IMR-90 (cell line): Measurements from ENCODE around the gene MKS1. TPM values are rescaled to one million over a fixed set of nuclear protein-coding genes. Genes with fewer than 3 reads are reported as not detected.

Source experiments
- ATAC-seq: fragments of 200-7000 bp; cut with Tn5 transposase; 2 replicates; pipeline ENCODE4 v1.9.1; 2020; ENCODE audit warnings: low read depth, mild to moderate bottlenecking, moderate library complexity
- BruUV-seq: library from RNA; stranded (reverse); fragments of 400-500 nt; replicated peaks from 2 replicates; lab custom pipeline; 2021; lab: Mats Ljungman, UMichigan
- CTCF ChIA-PET: fragments of 300-600 bp; formaldehyde crosslinking; extraction: SDS; loops from one replicate; lab custom pipeline; 2021; ENCODE audit warnings: antibody characterized with exemption; lab: Yijun Ruan, JAX
- POLR2A ChIA-PET: fragments of 300-600 bp; sonication (Branson Sonifier 250); formaldehyde crosslinking; loops from one replicate; lab custom pipeline; 2022; ENCODE audit warnings: antibody characterized with exemption; ENCODE audit not compliant: unreplicated experiment; lab: Charles Lee
- DNase-seq: peaks from one replicate; pipeline ENCODE4 v3.0.0; 2013
- H2AFZ ChIP-seq: replicated peaks from 2 replicates; pipeline ENCODE3; 2013; ENCODE audit warnings: low read length, mild to moderate bottlenecking; ENCODE audit not compliant: poor library complexity
- H2AK5ac ChIP-seq: 2 replicates; pipeline ENCODE4 v1.6.1; 2013; ENCODE audit warnings: low read depth, low read length, inconsistent platforms
- H2AK9ac ChIP-seq: replicated peaks from 2 replicates; pipeline ENCODE3; 2013; ENCODE audit warnings: mild to moderate bottlenecking, low read depth, low read length, moderate library complexity; ENCODE audit not compliant: poor library complexity
- H2BK120ac ChIP-seq: 2 replicates; pipeline ENCODE4 v1.6.1; 2013; ENCODE audit warnings: low read depth, low read length, inconsistent platforms
- H2BK15ac ChIP-seq: 3 replicates; pipeline ENCODE4 v1.6.1; 2013; ENCODE audit warnings: low read depth, low read length, inconsistent platforms
- H2BK20ac ChIP-seq: 2 replicates; pipeline ENCODE4 v1.6.1; 2013; ENCODE audit warnings: low read depth, mild to moderate bottlenecking, inconsistent platforms, low read length, moderate library complexity
- H2BK5ac ChIP-seq: 2 replicates; pipeline ENCODE4 v1.6.1; 2013; ENCODE audit warnings: mild to moderate bottlenecking, low read depth, low read length, inconsistent platforms; ENCODE audit not compliant: poor library complexity, severe bottlenecking
- H3K14ac ChIP-seq: replicated peaks from 2 replicates; pipeline ENCODE4 v1.6.1; 2013; ENCODE audit warnings: low read depth, low read length, inconsistent platforms
- H3K18ac ChIP-seq: 2 replicates; pipeline ENCODE4 v1.6.1; 2013; ENCODE audit warnings: low read depth, low read length, control low read depth
- H3K23ac ChIP-seq: 2 replicates; pipeline ENCODE4 v1.6.1; 2013; ENCODE audit warnings: low read depth, low read length, inconsistent platforms
- H3K27ac ChIP-seq: 2 replicates; pipeline ENCODE4 v1.5.1; 2013; ENCODE audit warnings: mild to moderate bottlenecking, control low read depth, low read length; ENCODE audit not compliant: insufficient read depth
- H3K27me3 ChIP-seq: 2 replicates; pipeline ENCODE4 v1.6.1; 2013; ENCODE audit warnings: low read length; ENCODE audit not compliant: control insufficient read depth, insufficient read depth
- H3K36me3 ChIP-seq: 2 replicates; pipeline ENCODE4 v1.6.1; 2013; ENCODE audit warnings: low read length, mixed read lengths; ENCODE audit not compliant: control insufficient read depth, insufficient read depth
- H3K4ac ChIP-seq: 2 replicates; pipeline ENCODE4 v1.6.1; 2013; ENCODE audit warnings: low read depth, low read length, inconsistent platforms
- H3K4me1 ChIP-seq: 2 replicates; pipeline ENCODE4 v1.6.1; 2013; ENCODE audit warnings: low read length, mixed read lengths; ENCODE audit not compliant: control insufficient read depth, insufficient read depth
- H3K4me2 ChIP-seq: 2 replicates; pipeline ENCODE4 v1.6.1; 2013; ENCODE audit warnings: low read depth, mild to moderate bottlenecking, control low read depth, low read length, moderate library complexity
- H3K4me3 ChIP-seq: 2 replicates; pipeline ENCODE4 v1.5.1; 2013; ENCODE audit warnings: low read depth, mild to moderate bottlenecking, control low read depth, low read length, moderate library complexity; ENCODE audit not compliant: insufficient read depth
- H3K56ac ChIP-seq: 2 replicates; pipeline ENCODE4 v1.6.1; 2013; ENCODE audit warnings: low read length, inconsistent platforms; ENCODE audit not compliant: insufficient read depth; ENCODE audit errors: extremely low read depth
- H3K79me1 ChIP-seq, 2 experiments: 2 replicates each; pipeline ENCODE4 v1.6.1; 2013; ENCODE audit warnings: low read length in 2 of 2, inconsistent platforms in 1 of 2, low read depth in 1 of 2
- H3K9ac ChIP-seq: 2 replicates; pipeline ENCODE4 v1.6.1; 2013; ENCODE audit warnings: low read depth, low read length, control low read depth
- H3K9me1 ChIP-seq: 2 replicates; pipeline ENCODE4 v1.6.1; 2013; ENCODE audit warnings: low read length, inconsistent platforms; ENCODE audit not compliant: insufficient read depth
- H3K9me3 ChIP-seq: 2 replicates; pipeline ENCODE4 v1.6.1; 2013; ENCODE audit warnings: low read length; ENCODE audit not compliant: control insufficient read depth, insufficient read depth
- H4K20me1 ChIP-seq: 2 replicates; pipeline ENCODE4 v1.6.1; 2013; ENCODE audit warnings: low read length, inconsistent platforms; ENCODE audit not compliant: insufficient read depth
- H4K5ac ChIP-seq: 2 replicates; pipeline ENCODE4 v1.6.1; 2013; ENCODE audit warnings: mild to moderate bottlenecking, low read depth, low read length, control low read depth
- H4K8ac ChIP-seq, 2 experiments: 2 replicates each; pipeline ENCODE4 v1.6.1; 2013; ENCODE audit warnings: low read depth in 2 of 2, low read length in 2 of 2, control low read depth in 1 of 2, inconsistent platforms in 1 of 2
- H4K91ac ChIP-seq: 2 replicates; pipeline ENCODE4 v1.6.1; 2013; ENCODE audit warnings: low read depth, low read length, inconsistent platforms; ENCODE audit not compliant: insufficient read depth
- BHLHE40 ChIP-seq: fragments of 150-350 bp; IDR thresholded peaks from 2 replicates; pipeline ENCODE4 v1.6.1; 2016; ENCODE audit warnings: mild to moderate bottlenecking, low read depth, low read length
- CEBPB ChIP-seq: IDR thresholded peaks from 2 replicates; pipeline ENCODE4 v1.6.1; 2012; ENCODE audit warnings: low read depth, low read length, improper control_type of control experiment
- CHD1 ChIP-seq: IDR thresholded peaks from 2 replicates; pipeline ENCODE4 v1.6.1; 2012; ENCODE audit warnings: low read depth, low read length, improper control_type of control experiment
- CTCF ChIP-seq: conservative IDR thresholded peaks from 2 replicates; pipeline ENCODE4 v1.5.1; 2012; ENCODE audit warnings: mild to moderate bottlenecking, low read depth, low read length, improper control_type of control experiment
- ELK1 ChIP-seq: fragments of 150-350 bp; IDR thresholded peaks from 2 replicates; pipeline ENCODE4 v1.6.1; 2016; ENCODE audit warnings: low read depth, mild to moderate bottlenecking, low read length, moderate library complexity, borderline replicate concordance
- FOS ChIP-seq: fragments of 150-350 bp; IDR thresholded peaks from 2 replicates; pipeline ENCODE4 v1.6.1; 2016; ENCODE audit warnings: low read depth, low read length
- MAFK ChIP-seq: IDR thresholded peaks from 2 replicates; pipeline ENCODE4 v1.6.1; 2012; ENCODE audit warnings: low read depth, low read length, improper control_type of control experiment
- MXI1 ChIP-seq: IDR thresholded peaks from 2 replicates; pipeline ENCODE4 v1.6.1; 2012; ENCODE audit warnings: low read depth, mild to moderate bottlenecking, low read length, moderate library complexity, borderline replicate concordance
- POLR2A ChIP-seq: IDR thresholded peaks from 2 replicates; pipeline ENCODE4 v1.6.1; 2012; ENCODE audit warnings: mild to moderate bottlenecking, low read depth, low read length
- RCOR1 ChIP-seq: IDR thresholded peaks from 2 replicates; pipeline ENCODE4 v1.6.1; 2012; ENCODE audit warnings: mild to moderate bottlenecking, low read length, improper control_type of control experiment; ENCODE audit not compliant: insufficient replicate concordance
- RFX5 ChIP-seq: IDR thresholded peaks from 2 replicates; pipeline ENCODE4 v1.8.0; 2012; ENCODE audit warnings: low read depth, mild to moderate bottlenecking, low read length, moderate library complexity
- WGBS, 2 experiments: methylation state at CpG; one replicate each; pipeline versions ENCODE4 v1.1.5 to v1.1.7; 2013; ENCODE audit warnings: missing lambda C conversion rate in 2 of 2; ENCODE audit not compliant: insufficient read length in 1 of 2; ENCODE audit errors: extremely low coverage in 2 of 2; 5-methylcytosine and 5-hydroxymethylcytosine counted together
- dilution Hi-C: fragments of 300-500 bp; cut with HindIII; formaldehyde crosslinking; loops from one replicate; pipeline ENCODE4 v1.14.3; 2018; ENCODE audit warnings: low sequenced_read_pairs; ENCODE audit not compliant: unreplicated experiment
- in situ Hi-C: fragments of 300-500 bp; cut with MboI; formaldehyde crosslinking; loops from 3 replicates; pipeline ENCODE4 v1.14.3; 2019; ENCODE audit warnings: low sequenced_read_pairs, inconsistent platforms, mixed read lengths
- intact Hi-C: fragments of 100-400 bp; cut with micrococcal nuclease; formaldehyde crosslinking; loops from 2 replicates; pipeline ENCODE4 v1.10.0; 2022
- polyA plus RNA-seq, 3 experiments: library from polyadenylated mRNA; depleted of rRNA; stranded (reverse); fragments of >200 nt; gene quantifications; 2 replicates each; pipeline ENCODE4 v1.2.3, GENCODE V29; 2012; ENCODE audit warnings: low replicate concordance in 1 of 3
- total RNA-seq: library from RNA; depleted of rRNA; stranded (reverse); fragments of >200 nt; gene quantifications from 2 replicates; pipeline ENCODE4 v1.2.3, GENCODE V29; 2012
- TF ChIP-seq, protein P1 (sequence below): fragments of 150-350 bp; IDR thresholded peaks from 2 replicates; pipeline ENCODE4 v1.6.1; 2017; ENCODE audit warnings: mild to moderate bottlenecking, antibody characterized with exemption, low read length, low read depth

MKS1 gene
- total and polyA plus RNA-seq, 2 of the 4 experiments (the other 2 are of a cell fraction), result 11.5 to 13.2 TPM

- DNase-seq, result no peak
- H3K79me1 ChIP-seq, result no peaks in the 10 kb centered on the region
- H3K4me2 ChIP-seq, result no peak overlapping the region
- H3K27ac ChIP-seq, result no peak overlapping the region
- H4K20me1 ChIP-seq, result no peaks in the 10 kb centered on the region
- intact Hi-C loops (no loop called here), dilution Hi-C loops (no loop called here), in situ Hi-C loops (no loop called here)
- H2BK120ac ChIP-seq, result no peak overlapping the region
- H3K4ac ChIP-seq, result no peak overlapping the region
- no peaks in the 10 kb centered on the region for H3K9me1 ChIP-seq
- ChIA-PET CTCF (interaction anchor here (1.0 kb wide), 1 partner anchor 18 kb away, joined by 3 read pairs; no protein-coding TSS in a partner anchor), POLR2A (no interaction called here)
- no peak overlapping the region for H3K14ac ChIP-seq
- H2BK15ac ChIP-seq, result no peak overlapping the region
- H2BK20ac ChIP-seq, result no peak overlapping the region
- no peak overlapping the region for H3K18ac ChIP-seq
- no peak for TF ChIP-seq RFX5
- TF ChIP-seq MAFK, result no peak
- TF ChIP-seq, protein P1, sequence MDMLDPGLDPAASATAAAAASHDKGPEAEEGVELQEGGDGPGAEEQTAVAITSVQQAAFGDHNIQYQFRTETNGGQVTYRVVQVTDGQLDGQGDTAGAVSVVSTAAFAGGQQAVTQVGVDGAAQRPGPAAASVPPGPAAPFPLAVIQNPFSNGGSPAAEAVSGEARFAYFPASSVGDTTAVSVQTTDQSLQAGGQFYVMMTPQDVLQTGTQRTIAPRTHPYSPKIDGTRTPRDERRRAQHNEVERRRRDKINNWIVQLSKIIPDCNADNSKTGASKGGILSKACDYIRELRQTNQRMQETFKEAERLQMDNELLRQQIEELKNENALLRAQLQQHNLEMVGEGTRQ, result no peak
- TF ChIP-seq MXI1, result no peak
- no peak for TF ChIP-seq POLR2A
- TF ChIP-seq CEBPB, result no peak
- TF ChIP-seq RCOR1, result no peak
- TF ChIP-seq CTCF, result no peak
- no peak for TF ChIP-seq FOS
- no peak for TF ChIP-seq ELK1
- no peak for TF ChIP-seq CHD1
- TF ChIP-seq BHLHE40, result no peak
- H4K91ac ChIP-seq, result no peak overlapping the region
- no peaks in the 10 kb centered on the region for H3K4me1 ChIP-seq
- no peak overlapping the region for H4K5ac ChIP-seq
- H3K56ac ChIP-seq, result no peak overlapping the region
- H2AFZ ChIP-seq, result no peak overlapping the region
- no TSS peak for BruUV-seq
- no peak overlapping the region for H4K8ac ChIP-seq
- no peak overlapping the region for H3K9ac ChIP-seq
- H2BK5ac ChIP-seq, result no peak overlapping the region
- no CpG with 5 or more reads among the region's 4 CpGs for WGBS, 2 experiments
- H3K27me3 ChIP-seq, result no peaks in the 10 kb centered on the region; the same call in 1 of the 2 replicates
- no peak overlapping the region for H2AK5ac ChIP-seq
- no peaks in the 10 kb centered on the region for H3K9me3 ChIP-seq
- no peak overlapping the region for H2AK9ac ChIP-seq
- no peak for ATAC-seq
- H3K36me3 ChIP-seq, result no peaks in the 10 kb centered on the region
- H3K4me3 ChIP-seq, result no peak overlapping the region
- H3K23ac ChIP-seq, result no peak overlapping the region
These were observed 48.4 kb downstream of the MKS1 start for GRCh38 chr17:58170622-58171021.
